ENCODE measurements around the gene CARD14. TPM values are rescaled to one million over a fixed set of nuclear protein-coding genes. Genes with fewer than 3 reads are reported as not detected.
"Not testable (repeated sequence)": the region's sequence is repeated elsewhere in the genome, so short reads cannot be mapped to it uniquely, and the experiment has no call there.

The CARD14 gene
- total and polyA plus RNA-seq, 4 donors, result 0.13 to 0.55 (median 0.35) TPM

DNA sequence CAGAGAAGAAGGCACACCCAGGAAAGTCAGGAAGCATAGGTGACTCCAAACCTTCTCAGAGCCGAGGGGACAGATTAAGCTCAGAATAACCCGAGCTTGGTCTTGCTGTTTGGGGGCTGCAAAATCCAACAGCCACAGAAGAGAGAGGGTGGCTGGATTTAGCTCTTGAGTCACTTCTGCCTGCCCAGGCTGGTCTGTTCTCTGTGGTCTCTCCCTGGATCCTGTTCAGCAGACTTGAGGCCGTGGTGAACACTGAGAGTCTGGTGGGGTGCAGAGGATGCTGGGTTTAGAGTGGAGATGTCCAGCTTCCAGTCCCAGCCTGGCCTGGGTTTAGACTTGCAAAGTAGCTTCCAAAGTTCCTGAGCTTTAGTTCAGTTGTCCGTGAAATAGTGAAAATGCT, 59.2 kb downstream of the CARD14 start:
- no peak for ATAC-seq (ENCODE audit: low FRiP score)

DNA sequence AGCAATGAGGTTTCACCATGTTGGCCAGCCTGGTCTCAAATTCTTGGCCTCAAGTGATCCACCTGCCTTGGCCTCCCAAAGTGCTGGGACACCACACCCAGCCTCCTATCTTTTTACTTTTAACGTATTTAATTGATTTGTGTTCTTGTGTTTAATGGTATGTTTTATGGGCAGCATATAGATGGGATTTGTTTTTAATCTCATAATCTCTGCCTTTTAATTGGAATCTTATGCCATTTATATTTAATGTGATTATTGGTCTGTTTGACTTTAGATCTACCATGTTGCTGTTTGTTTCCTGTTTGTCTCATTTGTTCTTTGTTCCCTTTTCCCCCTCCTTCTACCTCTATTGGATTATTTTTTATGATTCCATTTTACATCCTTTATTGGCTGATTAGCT, 62.6 kb downstream of the CARD14 start:
- intact Hi-C loops (cut with DNase I), result no loop called here

More for the DNA sequence above, 59.2 kb downstream of the CARD14 start:
- Histone ChIP-seq H3K4me3 (ENCODE audit: low read length in 2 of 2) (no peak overlapping the region), H3K27me3 (ENCODE audit: control insufficient read depth in 1 of 2, insufficient read depth in 2 of 2, low read length in 1 of 2) (no peaks in the 10 kb centered on the region), H3K9me3 (ENCODE audit: control insufficient read depth, low read length) (no peaks in the 10 kb centered on the region), H3K36me3 (ENCODE audit: control insufficient read depth in 1 of 2, insufficient read depth in 2 of 2, low read length in 1 of 2) (peaks cover 0 to 9% of the 10 kb centered on the region in 2 donors), H3K27ac (ENCODE audit: low read depth in 1 of 2, low read length in 2 of 2) (no peak overlapping the region), H3K4me1 (ENCODE audit: control insufficient read depth in 1 of 2, insufficient read depth in 2 of 2, low read length in 2 of 2) (no peaks in the 10 kb centered on the region)
- no peak for DNase-seq
- intact Hi-C loops (cut with DNase I), result no loop called here
- WGBS, 2 donors, result 62 to 64% methylated on average over 4 of the region's 4 CpGs

DNA sequence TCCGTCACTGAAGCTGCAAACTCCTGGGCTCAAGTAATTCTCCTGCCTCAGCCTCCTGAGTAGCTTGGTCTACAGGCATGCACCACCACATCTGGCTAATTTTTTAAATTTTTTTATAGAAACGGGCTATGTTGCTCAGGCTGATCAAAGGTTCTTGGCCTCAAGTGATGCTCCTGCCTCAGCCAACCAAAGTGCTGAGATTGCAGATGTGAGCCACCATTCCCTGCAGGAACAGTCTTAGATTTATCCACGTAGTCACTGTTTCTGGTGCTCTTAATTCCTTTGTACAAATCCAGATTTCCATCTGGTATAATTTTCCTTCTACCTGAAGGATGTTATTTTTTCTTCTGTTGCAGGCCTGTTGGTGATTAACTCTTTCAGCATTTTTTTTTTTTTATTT, 63.4 kb downstream of the CARD14 start:
- Histone ChIP-seq H3K36me3 (ENCODE audit: control insufficient read depth in 1 of 2, insufficient read depth in 2 of 2, low read length in 1 of 2) (peaks cover 2 to 9% of the 10 kb centered on the region in 2 donors), H3K4me1 (ENCODE audit: control insufficient read depth in 1 of 2, insufficient read depth in 2 of 2, low read length in 2 of 2) (no peaks in the 10 kb centered on the region), H3K9me3 (ENCODE audit: control insufficient read depth, low read length) (no peaks in the 10 kb centered on the region), H3K4me3 (ENCODE audit: low read length in 2 of 2) (no peak overlapping the region), H3K27me3 (ENCODE audit: control insufficient read depth in 1 of 2, insufficient read depth in 2 of 2, low read length in 1 of 2) (no peaks in the 10 kb centered on the region), H3K27ac (ENCODE audit: low read depth in 1 of 2, low read length in 2 of 2) (no peak overlapping the region)
- ATAC-seq (ENCODE audit: low FRiP score) (no peak), DNase-seq (no peak)
- WGBS, 2 donors, result 96 to 97% methylated on average over 3 of the region's 3 CpGs
- intact Hi-C loops (cut with DNase I), result no loop called here

More for the DNA sequence above, 62.6 kb downstream of the CARD14 start:
- no peak overlapping the region for H3K27ac ChIP-seq (ENCODE audit: low read depth in 1 of 2, low read length in 2 of 2)
- DNase-seq (no peak), ATAC-seq (ENCODE audit: low FRiP score) (no peak)
- H3K4me3 ChIP-seq (ENCODE audit: low read length in 2 of 2), result no peak overlapping the region
- no peaks in the 10 kb centered on the region for H3K4me1 ChIP-seq (ENCODE audit: control insufficient read depth in 1 of 2, insufficient read depth in 2 of 2, low read length in 2 of 2)
- H3K36me3 ChIP-seq (ENCODE audit: control insufficient read depth in 1 of 2, insufficient read depth in 2 of 2, low read length in 1 of 2), result peaks cover 2 to 9% of the 10 kb centered on the region in 2 donors
- WGBS, 2 donors, result 97 to 100% methylated on average over 1 of the region's 1 CpG
- no peaks in the 10 kb centered on the region for H3K27me3 ChIP-seq (ENCODE audit: control insufficient read depth in 1 of 2, insufficient read depth in 2 of 2, low read length in 1 of 2)
- no peaks in the 10 kb centered on the region for H3K9me3 ChIP-seq (ENCODE audit: control insufficient read depth, low read length)

DNA sequence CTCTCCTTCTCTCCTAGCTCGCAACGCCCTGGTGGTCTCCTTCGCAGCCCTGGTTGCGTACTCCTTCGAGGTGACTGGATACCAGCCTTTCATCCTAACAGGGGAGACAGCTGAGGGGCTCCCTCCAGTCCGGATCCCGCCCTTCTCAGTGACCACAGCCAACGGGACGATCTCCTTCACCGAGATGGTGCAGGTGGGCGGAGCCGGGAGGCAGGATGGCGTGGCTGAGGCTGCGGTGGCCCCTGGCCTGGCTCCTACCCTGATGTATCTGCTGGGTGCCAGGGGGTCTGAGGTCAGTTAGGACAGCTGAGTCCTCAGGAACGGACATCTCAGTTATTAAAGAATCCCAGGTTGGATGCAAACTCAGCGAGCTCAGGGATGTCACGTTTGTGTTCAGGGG, 67.1 kb downstream of the CARD14 start:
- intact Hi-C loops (cut with DNase I), result no loop called here
- ATAC-seq (ENCODE audit: low FRiP score) (no peak), DNase-seq (no peak)
- 86 to 87% methylated on average over 17 of the region's 17 CpGs for WGBS, 2 donors
- Histone ChIP-seq H3K4me3 (ENCODE audit: low read length in 2 of 2) (no peak overlapping the region), H3K4me1 (ENCODE audit: control insufficient read depth in 1 of 2, insufficient read depth in 2 of 2, low read length in 2 of 2) (no peaks in the 10 kb centered on the region), H3K36me3 (ENCODE audit: control insufficient read depth in 1 of 2, insufficient read depth in 2 of 2, low read length in 1 of 2) (peaks cover 2% of the 10 kb centered on the region in 2 donors), H3K27me3 (ENCODE audit: control insufficient read depth in 1 of 2, insufficient read depth in 2 of 2, low read length in 1 of 2) (no peaks in the 10 kb centered on the region), H3K27ac (ENCODE audit: low read depth in 1 of 2, low read length in 2 of 2) (no peak overlapping the region), H3K9me3 (ENCODE audit: control insufficient read depth, low read length) (no peaks in the 10 kb centered on the region)

DNA sequence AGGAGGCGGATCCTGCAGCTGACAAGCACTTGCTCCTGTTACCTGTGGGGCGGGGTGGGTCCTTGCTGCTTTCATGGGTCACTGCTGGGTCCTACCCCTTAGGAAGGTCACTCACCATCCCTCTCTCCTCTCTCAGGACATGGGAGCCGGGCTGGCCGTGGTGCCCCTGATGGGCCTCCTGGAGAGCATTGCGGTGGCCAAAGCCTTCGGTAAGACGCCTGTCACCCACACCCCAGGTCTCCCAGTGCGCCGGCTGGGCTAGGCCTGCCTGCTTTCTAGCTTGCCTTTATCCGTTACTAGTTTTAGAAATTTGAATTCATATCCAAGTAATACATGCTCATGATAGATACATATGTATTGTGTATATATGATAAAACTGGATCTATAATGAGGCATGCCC, 67.6 kb downstream of the CARD14 start:
- no peaks in the 10 kb centered on the region for H3K27me3 ChIP-seq (ENCODE audit: control insufficient read depth in 1 of 2, insufficient read depth in 2 of 2, low read length in 1 of 2)
- peaks cover 2 to 3% of the 10 kb centered on the region in 2 donors for H3K36me3 ChIP-seq (ENCODE audit: control insufficient read depth in 1 of 2, insufficient read depth in 2 of 2, low read length in 1 of 2)
- no peaks in the 10 kb centered on the region for H3K4me1 ChIP-seq (ENCODE audit: control insufficient read depth in 1 of 2, insufficient read depth in 2 of 2, low read length in 2 of 2)
- intact Hi-C loops (cut with DNase I), result no loop called here
- no peak overlapping the region for H3K4me3 ChIP-seq (ENCODE audit: low read length in 2 of 2)
- ATAC-seq (ENCODE audit: low FRiP score) (no peak), DNase-seq (no peak)
- 96 to 97% methylated on average over 10 of the region's 10 CpGs for WGBS, 2 donors
- no peak overlapping the region for H3K27ac ChIP-seq (ENCODE audit: low read depth in 1 of 2, low read length in 2 of 2)
- no peaks in the 10 kb centered on the region for H3K9me3 ChIP-seq (ENCODE audit: control insufficient read depth, low read length)

DNA sequence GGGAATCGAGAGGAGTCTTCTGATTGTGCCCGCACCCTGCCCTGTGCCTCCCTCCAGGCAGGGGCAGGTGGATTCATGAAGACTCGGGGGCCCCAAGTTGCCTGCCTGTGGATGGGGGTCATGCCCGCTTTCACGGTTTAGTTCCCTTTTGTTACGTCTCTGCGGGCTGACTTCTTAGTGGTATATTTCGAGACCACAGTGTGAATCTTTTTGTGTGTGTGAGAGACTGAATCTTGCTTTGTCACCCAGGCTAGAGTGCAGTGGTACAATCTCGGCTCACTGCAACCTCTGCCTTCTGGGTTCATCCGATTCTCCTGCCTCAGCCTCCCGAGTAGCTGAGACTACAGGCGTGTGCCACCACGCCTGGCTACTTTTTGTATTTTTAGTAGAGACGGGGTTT, 72.7 kb downstream of the CARD14 start:
- no peak overlapping the region for H3K27ac ChIP-seq (ENCODE audit: low read depth in 1 of 2, low read length in 2 of 2)
- 82 to 90% methylated on average over 14 of the region's 14 CpGs for WGBS, 2 donors
- no peaks in the 10 kb centered on the region for H3K4me1 ChIP-seq (ENCODE audit: control insufficient read depth in 1 of 2, insufficient read depth in 2 of 2, low read length in 2 of 2)
- peaks cover 2 to 11% of the 10 kb centered on the region in 2 donors for H3K36me3 ChIP-seq (ENCODE audit: control insufficient read depth in 1 of 2, insufficient read depth in 2 of 2, low read length in 1 of 2)
- H3K9me3 ChIP-seq (ENCODE audit: control insufficient read depth, low read length), result no peaks in the 10 kb centered on the region
- ATAC-seq (ENCODE audit: low FRiP score), result no peak
- no peak overlapping the region for H3K4me3 ChIP-seq (ENCODE audit: low read length in 2 of 2)
- no peak for DNase-seq
- intact Hi-C loops (cut with DNase I), result no loop called here
- no peaks in the 10 kb centered on the region for H3K27me3 ChIP-seq (ENCODE audit: control insufficient read depth in 1 of 2, insufficient read depth in 2 of 2, low read length in 1 of 2)

DNA sequence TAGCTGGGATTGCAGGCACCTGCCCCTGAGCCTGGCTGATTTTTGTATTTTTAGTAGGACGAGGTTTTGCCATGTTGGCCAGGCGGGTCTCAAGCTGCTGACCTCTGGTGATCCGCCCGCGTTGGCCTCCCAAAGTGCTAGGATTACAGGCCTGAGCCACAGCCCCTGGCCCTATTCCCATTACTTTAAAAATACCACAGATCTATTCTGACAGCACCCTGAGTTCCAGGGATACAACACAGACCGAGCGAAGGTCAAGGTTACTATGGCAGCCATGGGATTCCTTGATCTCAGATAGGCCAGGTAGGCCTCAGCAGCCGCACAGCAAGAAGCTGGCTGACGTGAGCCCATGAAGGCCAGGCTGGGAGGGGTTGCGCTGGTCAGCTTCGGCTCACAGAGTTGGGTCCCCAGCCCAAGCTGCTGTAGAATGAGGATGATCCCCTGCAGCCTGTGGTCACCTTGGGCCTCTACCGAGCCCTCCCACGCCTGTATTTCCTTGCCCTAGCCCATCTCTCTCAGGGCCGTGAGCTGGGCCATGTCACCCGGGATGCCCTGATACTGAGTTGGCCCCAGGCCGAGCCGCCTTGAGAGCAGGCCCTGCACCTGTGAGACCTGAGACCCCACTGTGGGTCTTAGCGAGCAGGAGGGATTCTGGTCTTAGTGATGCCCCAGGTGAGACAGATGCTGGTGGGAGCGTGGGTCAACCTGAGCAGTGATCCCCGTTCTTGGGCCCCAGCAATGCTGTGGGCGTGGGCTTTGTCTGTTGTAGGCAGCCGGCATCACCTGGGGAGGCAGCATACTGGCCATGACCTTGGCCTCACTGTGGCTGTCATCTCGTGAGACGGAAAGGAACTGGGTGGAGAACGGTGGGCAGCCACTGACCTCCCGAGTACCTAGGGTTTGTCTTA, 74.0 kb downstream of the CARD14 start:
- WGBS, 2 donors, result 96 to 97% methylated on average over 26 of the region's 26 CpGs
- Histone ChIP-seq H3K27me3 (ENCODE audit: control insufficient read depth in 1 of 2, insufficient read depth in 2 of 2, low read length in 1 of 2) (no peaks in the 10 kb centered on the region), H3K9me3 (ENCODE audit: control insufficient read depth, low read length) (no peaks in the 10 kb centered on the region), H3K4me1 (ENCODE audit: control insufficient read depth in 1 of 2, insufficient read depth in 2 of 2, low read length in 2 of 2) (no peaks in the 10 kb centered on the region), H3K4me3 (ENCODE audit: low read length in 2 of 2) (no peak overlapping the region), H3K27ac (ENCODE audit: low read depth in 1 of 2, low read length in 2 of 2) (no peak overlapping the region), H3K36me3 (ENCODE audit: control insufficient read depth in 1 of 2, insufficient read depth in 2 of 2, low read length in 1 of 2) (peaks cover 2 to 11% of the 10 kb centered on the region in 2 donors)
- DNase-seq (no peak), ATAC-seq (ENCODE audit: low FRiP score) (peak; percentile 19)
- intact Hi-C loops (cut with DNase I), result no loop called here

DNA sequence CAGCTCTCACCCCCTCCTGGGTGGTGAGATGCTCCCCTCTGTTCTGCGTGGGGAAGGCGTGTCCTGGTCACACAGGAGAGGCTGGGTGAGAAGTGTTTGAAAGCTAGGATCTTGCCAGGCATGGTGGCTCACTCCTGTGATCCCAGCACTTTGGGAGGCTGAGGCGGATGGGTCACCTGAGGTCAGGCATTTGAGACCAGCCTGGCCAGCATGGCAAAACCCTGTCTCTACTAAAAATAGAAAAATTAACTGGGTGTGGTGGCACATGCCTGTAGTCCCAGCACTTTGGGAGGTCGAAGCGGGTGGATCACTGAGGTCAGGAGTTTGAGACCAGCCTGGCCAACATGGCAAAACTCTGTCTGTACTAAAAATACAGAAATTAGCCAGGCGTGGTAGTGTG, 74.6 kb downstream of the CARD14 start:
- ATAC-seq (ENCODE audit: low FRiP score); H3K27ac ChIP-seq (ENCODE audit: low read depth in 1 of 2, low read length in 2 of 2): not testable (repeated sequence)
- H3K36me3 ChIP-seq (ENCODE audit: control insufficient read depth in 1 of 2, insufficient read depth in 2 of 2, low read length in 1 of 2), result peaks cover 2 to 11% of the 10 kb centered on the region in 2 donors

More for the DNA sequence above, 74.6 kb downstream of the CARD14 start:
- intact Hi-C loops (cut with DNase I); H3K27me3 ChIP-seq (ENCODE audit: control insufficient read depth in 1 of 2, insufficient read depth in 2 of 2, low read length in 1 of 2); H3K9me3 ChIP-seq (ENCODE audit: control insufficient read depth, low read length); H3K4me1 ChIP-seq (ENCODE audit: control insufficient read depth in 1 of 2, insufficient read depth in 2 of 2, low read length in 2 of 2); H3K4me3 ChIP-seq (ENCODE audit: low read length in 2 of 2): not testable (repeated sequence)
- WGBS, 2 donors, result 95% methylated on average over 6 of the region's 6 CpGs
- peak in 1 of 2 donors; percentile 51 for DNase-seq
